ENCODE measurements around the gene PEAK3.
A peak's percentile ranks its signal among the peaks of the same experiment; 100 is the strongest.

PEAK3 gene

DNA sequence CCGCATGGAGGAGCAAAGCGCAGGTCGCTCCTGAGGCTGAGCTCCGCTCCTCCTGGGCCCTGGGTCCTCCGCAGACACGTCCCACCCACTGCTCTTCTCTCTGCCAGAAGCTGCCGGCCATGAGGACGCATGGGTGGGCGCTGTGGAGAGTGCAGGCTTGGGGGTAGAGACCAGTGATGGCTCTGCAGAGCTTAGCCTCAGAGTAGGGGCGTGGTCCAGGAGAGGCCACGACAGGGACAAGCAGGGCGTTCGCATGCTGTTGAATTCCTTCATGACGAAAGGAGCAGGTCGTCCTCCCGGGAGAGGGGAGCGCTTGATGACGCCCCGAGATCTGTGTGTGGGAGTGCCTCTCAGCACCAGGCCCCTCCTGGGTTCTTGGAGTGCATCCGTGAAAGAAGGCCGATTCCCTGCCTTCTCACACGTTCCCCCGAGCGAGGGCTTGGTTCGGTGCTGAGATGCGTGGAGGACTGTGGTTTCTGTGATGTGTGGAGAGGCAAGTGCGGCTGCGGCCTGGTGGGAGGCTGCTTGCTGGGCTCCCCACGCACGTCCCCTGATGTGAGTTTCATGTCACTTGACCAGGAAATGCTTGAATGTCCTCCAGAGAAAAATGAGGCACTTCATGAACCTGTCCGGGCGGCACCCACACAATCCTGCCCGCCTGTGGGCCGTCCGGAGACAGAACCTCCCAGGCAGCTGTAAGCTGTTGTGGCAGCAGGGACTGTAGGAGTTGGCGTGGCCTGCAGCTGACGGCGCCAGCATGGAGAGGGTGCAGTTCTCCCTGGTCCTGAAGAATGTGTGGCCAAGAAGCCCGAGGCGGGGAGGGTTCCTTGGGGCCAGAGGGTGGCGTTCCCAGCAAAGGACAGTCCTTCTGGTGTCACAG, 40.9 kb downstream of the PEAK3 start:
- DNase-seq (no peak), ATAC-seq (replicated peaks) (no peak)
- Mint-ChIP-seq H3K27me3 (no peaks in the 10 kb centered on the region), H3K27ac (peak overlapping the region; percentile 37), H3K9me3 (no peaks in the 10 kb centered on the region), H3K4me1 (peaks cover 41 to 70% of the 10 kb centered on the region in 2 donors), H3K36me3 (peaks cover 58 to 70% of the 10 kb centered on the region in 2 donors), H3K4me3 (peak overlapping the region in 1 of 2 donors; percentile 93)

DNA sequence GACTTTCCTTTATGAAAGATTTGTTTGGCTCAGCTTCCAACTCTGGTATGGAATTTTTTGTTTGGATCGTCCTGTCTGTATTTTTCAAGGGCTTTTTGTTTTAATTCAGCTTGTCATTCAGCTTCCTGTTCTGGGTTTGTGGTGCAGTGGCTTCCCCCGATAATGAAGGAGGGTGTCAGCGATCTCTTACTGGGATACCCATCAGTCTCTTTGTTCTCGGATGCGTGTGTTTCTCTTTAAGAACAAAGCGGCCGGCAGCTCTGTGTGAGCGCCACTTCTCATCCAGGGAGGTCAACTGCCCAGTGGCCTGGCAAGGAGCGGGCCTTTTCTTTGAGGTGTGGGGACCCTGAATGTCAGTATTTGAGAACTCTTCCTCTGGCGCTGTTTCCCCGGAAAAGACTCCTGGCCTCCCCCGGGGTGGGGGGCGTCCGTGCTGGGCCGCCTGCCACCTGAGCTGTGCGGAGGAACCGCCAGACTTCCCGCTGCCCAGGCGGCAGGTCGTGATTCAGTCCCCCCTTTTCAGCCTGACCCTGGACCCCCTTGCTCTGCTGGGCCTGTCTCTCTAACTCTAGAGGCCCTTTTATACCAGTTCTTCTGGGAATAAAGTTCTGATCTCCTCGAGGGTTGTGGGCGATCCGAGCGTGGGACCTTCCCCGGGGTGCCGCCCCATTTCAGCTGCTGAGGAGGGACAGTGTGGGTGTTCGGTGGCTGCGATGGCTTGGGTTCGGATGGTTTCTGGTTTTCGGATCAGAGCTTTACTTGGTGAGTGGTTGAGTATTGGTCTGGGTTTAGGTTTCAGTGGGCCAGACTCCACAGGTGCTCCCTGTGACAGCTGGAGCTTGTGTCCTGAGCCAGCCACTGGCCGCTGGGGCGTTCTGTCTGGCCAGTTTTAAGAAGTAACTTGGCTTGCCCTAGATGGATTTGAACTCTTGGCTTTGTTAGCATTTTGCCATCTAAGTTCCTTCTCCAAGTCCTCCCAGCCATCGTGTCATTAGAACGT, 41.9 kb downstream of the PEAK3 start:
- Mint-ChIP-seq H3K4me3 (peak overlapping the region; percentile 83 to 93), H3K36me3 (peaks cover 54 to 65% of the 10 kb centered on the region in 2 donors), H3K4me1 (peaks cover 43 to 75% of the 10 kb centered on the region in 2 donors), H3K9me3 (no peaks in the 10 kb centered on the region), H3K27ac (peak overlapping the region; percentile 74), H3K27me3 (no peaks in the 10 kb centered on the region)
- ATAC-seq (replicated peaks) (no peak), DNase-seq (no peak)

DNA sequence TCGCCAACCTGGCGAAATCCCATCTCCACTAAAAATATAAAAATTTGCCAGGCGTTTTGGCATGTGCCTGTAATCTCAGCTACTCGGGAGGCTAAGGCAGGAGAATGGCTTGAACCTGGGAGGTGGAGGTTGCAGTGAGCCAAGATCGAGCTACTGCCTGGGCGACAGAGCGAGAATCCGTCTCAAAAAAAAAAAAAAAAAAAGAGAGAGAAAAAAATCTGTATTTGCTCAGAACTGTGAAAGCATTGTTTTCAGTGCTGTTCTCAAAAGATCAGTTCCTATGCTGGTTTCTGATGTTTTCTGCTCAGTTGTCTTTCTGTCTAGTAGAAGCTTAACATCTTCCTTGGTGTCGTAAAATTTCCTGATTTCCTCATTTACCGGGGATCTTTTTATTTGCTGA, 42.8 kb downstream of the PEAK3 start:
- H3K9me3 Mint-ChIP-seq = no peaks in the 10 kb centered on the region
- peak overlapping the region; percentile 74 for H3K27ac Mint-ChIP-seq
- ATAC-seq (replicated peaks) = no peak
- H3K27me3 Mint-ChIP-seq = no peaks in the 10 kb centered on the region
- no peak for DNase-seq
- peak overlapping the region; percentile 93 to 98 for H3K4me3 Mint-ChIP-seq
- peaks cover 51 to 61% of the 10 kb centered on the region in 2 donors for H3K36me3 Mint-ChIP-seq
- H3K4me1 Mint-ChIP-seq = peaks cover 47 to 84% of the 10 kb centered on the region in 2 donors

DNA sequence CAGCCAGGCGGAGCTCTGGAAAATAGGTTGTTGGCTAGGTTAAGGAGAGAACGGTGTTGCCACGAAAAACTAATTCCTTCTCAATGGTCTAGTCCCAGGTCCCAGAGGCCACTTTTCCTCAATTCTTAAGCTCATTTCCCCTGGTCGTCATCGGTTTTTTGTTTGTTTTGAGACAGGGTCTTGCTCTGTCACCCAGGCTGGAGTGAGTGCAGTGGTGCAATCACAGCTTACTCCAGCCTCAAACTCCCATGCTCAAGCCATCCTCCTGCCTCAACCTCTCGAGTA, 44.2 kb downstream of the PEAK3 start:
- H3K36me3 Mint-ChIP-seq = peaks cover 57 to 61% of the 10 kb centered on the region in 2 donors

DNA sequence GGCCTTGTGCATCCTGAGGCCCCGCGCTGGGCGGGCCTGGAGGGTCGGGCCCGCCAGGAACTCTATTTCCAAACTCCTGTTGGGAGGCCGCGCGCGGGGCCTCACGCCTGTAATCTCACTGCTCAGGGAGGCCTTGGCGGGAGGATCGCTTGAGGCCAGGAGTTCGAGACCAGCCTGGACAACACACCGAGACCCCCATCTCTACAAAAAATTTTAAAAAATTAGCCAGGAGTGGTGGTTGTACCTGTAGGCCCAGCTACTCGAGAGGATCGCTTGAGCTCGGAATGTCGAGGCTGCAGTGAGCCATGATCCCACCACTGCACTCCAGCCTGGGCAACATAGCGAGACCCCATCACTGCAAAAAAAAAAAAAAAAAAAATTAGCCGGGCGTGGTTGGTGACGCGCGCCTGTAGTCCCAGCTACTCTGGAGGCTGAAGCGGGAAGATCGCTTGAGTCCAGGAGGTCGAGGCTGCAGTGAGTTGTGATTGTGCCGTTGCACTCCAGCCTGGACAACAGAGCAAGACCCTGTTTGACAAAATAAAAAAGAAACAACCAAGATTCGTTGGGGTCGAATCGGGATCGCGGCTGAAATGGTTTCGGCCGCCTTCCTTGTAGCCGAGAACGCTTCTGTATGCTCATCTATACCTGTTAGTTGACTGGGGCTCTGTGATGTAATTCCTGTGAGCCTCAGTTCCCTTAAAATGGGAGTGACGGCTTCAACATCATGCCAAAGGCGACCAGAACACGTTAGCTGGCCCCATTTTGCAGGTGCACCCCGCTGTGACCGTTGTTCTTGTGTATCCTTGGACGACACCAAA, 44.7 kb downstream of the PEAK3 start:
- Mint-ChIP-seq H3K9me3 (no peaks in the 10 kb centered on the region), H3K4me1 (peaks cover 56 to 90% of the 10 kb centered on the region in 2 donors), H3K27me3 (no peaks in the 10 kb centered on the region), H3K4me3 (peak overlapping the region; percentile 93 to 98), H3K36me3 (peaks cover 55 to 58% of the 10 kb centered on the region in 2 donors), H3K27ac (peak overlapping the region; percentile 99)
- no peak for ATAC-seq (replicated peaks)
- DNase-seq = no peak

More for the DNA sequence above, 44.2 kb downstream of the PEAK3 start:
- peaks cover 58 to 90% of the 10 kb centered on the region in 2 donors for H3K4me1 Mint-ChIP-seq
- H3K27me3 Mint-ChIP-seq = no peaks in the 10 kb centered on the region
- ATAC-seq (replicated peaks) = no peak
- H3K27ac Mint-ChIP-seq = peak overlapping the region; percentile 99
- no peak for DNase-seq
- no peaks in the 10 kb centered on the region for H3K9me3 Mint-ChIP-seq
- H3K4me3 Mint-ChIP-seq = peak overlapping the region; percentile 93 to 98

DNA sequence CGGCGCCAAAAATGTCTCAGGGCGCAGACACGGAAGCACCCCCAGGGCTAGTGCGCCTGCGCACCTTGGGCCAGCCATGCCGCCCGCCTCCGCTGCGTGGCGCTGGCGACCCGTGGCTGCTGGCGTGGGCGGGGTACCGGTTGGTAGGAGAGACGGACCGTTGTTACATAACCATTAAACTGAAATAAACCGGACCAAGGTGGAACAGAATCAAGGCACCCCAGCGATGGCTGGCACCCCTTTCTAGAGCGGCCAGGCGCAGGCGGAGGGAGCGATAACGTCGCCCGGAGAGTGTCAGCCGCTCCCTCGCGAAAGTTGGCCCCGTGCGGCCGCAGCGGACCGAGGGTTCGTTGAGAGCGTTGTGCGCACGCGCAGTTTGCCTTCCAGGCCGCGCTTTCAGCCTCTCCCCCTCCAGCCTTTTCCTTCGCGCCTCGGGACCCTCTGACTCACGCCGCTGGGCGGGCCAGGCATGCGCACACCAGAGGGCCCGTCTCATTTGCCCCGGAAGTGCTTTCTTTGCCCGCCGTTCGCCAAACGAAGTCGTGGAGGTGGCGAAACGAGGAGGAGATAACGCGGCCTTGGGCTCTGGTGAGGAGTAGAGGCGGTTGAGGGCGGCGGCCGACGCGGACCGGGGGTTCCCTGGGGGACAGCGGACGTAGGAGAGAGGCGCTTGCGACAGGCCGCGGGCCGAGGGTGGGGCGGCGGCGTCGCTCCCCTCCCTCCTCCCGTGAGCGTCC, 45.5 kb downstream of the PEAK3 start, which contains the start of the genes PLEKHJ1 and SF3A2:
PLEKHJ1 (minus strand) TSS at position 16 of the 737 bp plus-strand sequence. CDS start 81 bp downstream, outside the sequence.
SF3A2 (plus strand) TSS at position 511 of the 737 bp plus-strand sequence. CDS start 6,595 bp downstream, outside the sequence.
- Mint-ChIP-seq H3K4me1 (peaks cover 56 to 87% of the 10 kb centered on the region in 2 donors), H3K27me3 (no peaks in the 10 kb centered on the region), H3K36me3 (peaks cover 59 to 61% of the 10 kb centered on the region in 2 donors), H3K9me3 (no peaks in the 10 kb centered on the region), H3K4me3 (peak within 1 kb of the TSS; percentile 93 to 98), H3K27ac (peak within 1 kb of the TSS; percentile 99)
- ATAC-seq (replicated peaks) (peak; percentile 83 to 86), DNase-seq (peak; percentile 97)

DNA sequence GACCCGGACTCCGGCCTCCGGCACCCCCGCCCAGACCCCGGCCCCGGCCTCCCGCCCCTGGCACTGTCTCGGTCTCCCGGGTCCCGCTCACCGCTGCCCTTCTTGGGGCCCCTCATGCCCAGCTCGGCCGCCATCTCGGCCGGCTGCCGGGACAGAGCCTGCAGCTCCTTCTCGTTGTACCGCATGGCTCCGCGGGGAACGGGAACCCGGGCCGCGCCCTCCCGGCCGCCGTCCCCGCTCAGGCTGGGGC, 46.0 kb downstream of the PEAK3 start:
- ATAC-seq (replicated peaks) (peak in 1 of 2 donors; percentile 80), DNase-seq (no peak)
- Mint-ChIP-seq H3K4me1 (peaks cover 53 to 84% of the 10 kb centered on the region in 2 donors), H3K36me3 (peaks cover 60 to 64% of the 10 kb centered on the region in 2 donors), H3K4me3 (peak overlapping the region; percentile 93 to 98), H3K9me3 (no peaks in the 10 kb centered on the region), H3K27ac (peak overlapping the region; percentile 99), H3K27me3 (no peaks in the 10 kb centered on the region)

DNA sequence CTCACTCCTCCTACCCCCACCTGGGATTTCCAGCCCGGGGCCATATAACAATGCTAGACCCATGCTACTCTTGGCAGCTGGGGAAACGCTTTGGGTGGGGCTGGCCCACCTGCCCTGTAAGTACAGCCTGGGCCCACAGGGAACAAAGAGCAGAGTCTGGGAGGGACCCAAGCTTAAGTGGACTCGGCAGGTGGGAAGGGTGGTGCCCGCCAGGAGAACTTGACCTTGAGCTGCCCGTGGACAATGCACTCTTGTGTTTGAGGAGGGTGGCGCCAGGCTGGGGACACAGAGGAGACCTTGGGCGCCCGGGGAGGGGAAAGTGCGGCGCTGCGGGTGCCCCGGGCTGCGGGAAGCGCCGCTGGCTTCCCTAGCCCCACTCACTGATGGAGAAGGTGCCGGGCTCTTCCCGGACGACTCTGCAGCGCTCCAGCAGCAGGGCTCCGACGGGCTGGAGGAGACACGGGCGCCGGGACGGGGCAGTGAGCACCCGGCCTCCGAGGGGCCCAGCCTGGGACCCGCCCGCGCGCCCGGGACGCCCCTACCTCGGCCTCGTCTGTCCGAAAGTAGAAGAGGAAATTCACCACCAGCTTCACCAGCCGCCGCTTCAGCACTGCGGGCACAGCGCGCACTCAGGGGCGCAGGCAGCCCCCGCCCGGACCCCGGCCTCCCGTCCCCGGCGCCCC, 46.5 kb downstream of the PEAK3 start:
- DNase-seq (no peak), ATAC-seq (replicated peaks) (peak; percentile 31 to 33)
- H3K36me3 Mint-ChIP-seq = peaks cover 59 to 63% of the 10 kb centered on the region in 2 donors
- peak overlapping the region; percentile 93 to 98 for H3K4me3 Mint-ChIP-seq
- H3K27ac Mint-ChIP-seq = peak overlapping the region; percentile 94
- peaks cover 49 to 83% of the 10 kb centered on the region in 2 donors for H3K4me1 Mint-ChIP-seq
- H3K27me3 Mint-ChIP-seq = no peaks in the 10 kb centered on the region
- no peaks in the 10 kb centered on the region for H3K9me3 Mint-ChIP-seq

DNA sequence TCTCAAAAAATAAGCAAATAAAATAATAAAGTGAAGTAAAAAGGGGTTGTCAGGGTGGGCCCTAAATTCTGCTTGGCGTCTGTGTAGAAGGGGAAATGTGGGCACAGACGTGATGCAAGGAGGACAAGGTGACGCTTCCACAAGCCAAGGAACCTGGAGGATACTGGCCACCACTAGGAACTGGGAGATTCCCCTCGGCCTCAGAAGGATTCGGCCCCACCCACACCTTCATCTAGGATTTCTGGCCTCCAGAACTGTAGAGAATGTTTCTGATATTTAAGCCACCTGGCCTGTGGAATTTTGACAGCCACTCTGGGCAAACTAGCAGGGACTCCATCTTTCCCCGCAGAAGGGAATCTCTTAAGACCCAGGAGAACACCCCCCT, 47.0 kb downstream of the PEAK3 start:
- H3K27ac Mint-ChIP-seq = peak overlapping the region; percentile 94
- DNase-seq (no peak), ATAC-seq (replicated peaks) (no peak)
- H3K27me3 Mint-ChIP-seq = no peaks in the 10 kb centered on the region
- H3K36me3 Mint-ChIP-seq = peaks cover 58 to 62% of the 10 kb centered on the region in 2 donors
- peaks cover 45 to 82% of the 10 kb centered on the region in 2 donors for H3K4me1 Mint-ChIP-seq
- no peaks in the 10 kb centered on the region for H3K9me3 Mint-ChIP-seq
- peak overlapping the region; percentile 93 to 98 for H3K4me3 Mint-ChIP-seq

DNA sequence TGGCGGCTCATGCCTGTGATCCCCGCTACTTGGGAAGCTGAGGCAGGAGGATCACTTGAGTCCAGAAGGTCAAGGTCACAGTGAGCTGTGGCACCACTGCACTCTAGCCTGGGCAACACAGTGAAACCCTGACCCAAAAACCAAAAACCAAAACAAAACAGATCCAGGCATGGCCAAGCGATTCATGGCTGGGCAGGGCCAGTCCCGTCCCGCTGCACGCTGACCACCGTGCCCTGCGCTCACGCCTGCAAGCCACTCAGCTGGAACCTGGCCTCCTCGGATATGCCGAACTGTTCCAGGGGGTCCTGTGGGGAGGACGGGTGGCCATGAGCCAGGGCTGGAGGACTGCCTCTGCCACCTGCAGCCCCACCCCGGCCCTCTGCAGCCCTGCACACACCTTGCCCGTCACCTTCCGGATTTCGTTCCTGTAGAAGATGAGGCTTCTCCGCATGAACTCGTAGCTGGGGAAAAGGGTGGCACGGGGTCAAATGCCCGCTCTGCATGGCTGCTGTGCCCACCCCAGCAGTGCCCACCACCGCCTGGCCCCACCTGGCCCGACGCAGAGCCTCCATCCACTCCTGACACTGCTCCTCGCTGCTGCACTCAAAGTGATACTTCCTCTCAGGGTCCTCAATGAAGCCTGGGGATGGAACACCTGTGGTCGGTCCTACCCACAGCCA, 48.2 kb downstream of the PEAK3 start:
- Mint-ChIP-seq H3K27ac (peak overlapping the region; percentile 84), H3K9me3 (no peaks in the 10 kb centered on the region), H3K4me1 (peaks cover 41 to 79% of the 10 kb centered on the region in 2 donors), H3K36me3 (peaks cover 57 to 59% of the 10 kb centered on the region in 2 donors), H3K27me3 (no peaks in the 10 kb centered on the region), H3K4me3 (peak overlapping the region; percentile 93 to 98)
- ATAC-seq (replicated peaks) = no peak
- no peak for DNase-seq

DNA sequence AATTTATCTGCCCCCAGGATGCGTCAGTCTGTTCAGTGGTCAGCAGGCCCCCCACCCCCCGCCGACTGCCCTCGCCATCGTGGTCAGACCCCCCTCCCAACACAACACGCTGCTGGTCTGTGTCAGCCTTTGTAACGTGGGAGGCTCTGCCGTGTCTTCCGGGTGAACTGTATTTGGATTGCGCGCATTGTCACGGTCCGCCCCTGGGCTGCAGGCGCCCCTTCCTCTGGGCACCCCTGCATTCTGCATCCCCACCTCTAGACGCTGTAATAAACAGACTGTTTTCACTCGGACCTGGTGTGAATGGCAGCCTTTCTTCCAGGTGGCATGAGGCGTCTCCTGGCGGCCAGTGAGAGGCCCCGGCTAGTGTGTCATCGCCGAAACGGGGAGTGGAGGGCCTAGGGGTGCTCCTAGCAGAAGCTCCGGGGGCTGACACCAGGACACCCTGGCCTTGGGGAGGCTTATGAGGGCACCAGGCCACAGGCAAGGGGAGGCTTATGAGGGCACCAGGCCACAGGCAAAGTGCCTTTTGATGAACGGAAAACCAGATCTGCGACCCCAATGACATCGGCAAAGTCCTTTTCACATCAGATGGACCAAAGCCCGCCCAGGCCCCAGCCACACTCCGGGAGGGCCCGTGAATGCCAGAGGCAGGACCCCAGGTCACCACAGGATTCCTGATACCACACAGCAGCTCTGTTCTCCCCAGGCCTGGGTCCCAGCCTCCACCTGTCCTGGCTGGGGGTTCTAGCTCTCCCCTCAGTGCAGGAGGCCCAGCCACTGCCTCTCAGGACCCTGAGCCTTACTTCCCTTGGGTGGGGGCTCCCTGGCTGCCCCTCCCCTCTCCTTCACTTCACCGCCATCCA, 49.5 kb downstream of the PEAK3 start:
- H3K4me3 Mint-ChIP-seq = peak overlapping the region; percentile 29 to 67

More for the DNA sequence above, 49.5 kb downstream of the PEAK3 start:
- ATAC-seq (replicated peaks) (no peak), DNase-seq (no peak)
- Mint-ChIP-seq H3K4me1 (peaks cover 32 to 68% of the 10 kb centered on the region in 2 donors), H3K27ac (peak overlapping the region; percentile 85), H3K36me3 (peaks cover 51 to 53% of the 10 kb centered on the region in 2 donors), H3K27me3 (no peaks in the 10 kb centered on the region), H3K9me3 (no peaks in the 10 kb centered on the region)

All from stimulated activated naive B cell treated with anti-CD40 and anti-IgM and Interleukin-4, amounts not matched to agents 10 μg/mL and 1 μg/mL and 100 μg/mL, for 72 hours (primary cell).